GM18508 (cell line): ENCODE data around the gene BHLHE41.

Source experiments
- ATAC-seq: cut with Tn5 transposase; IDR thresholded peaks from one replicate; pipeline ENCODE4 v1.9.1; 2021; ENCODE audit warnings: moderate number of reproducible peaks; ENCODE audit not compliant: insufficient read depth, unreplicated experiment

The BHLHE41 gene

GRCh38 chr12:26124446-26125399 is at the start of gene BHLHE41:
BHLHE41 (minus strand) TSS chr12:26125037; CDS start chr12:26124779, 258 bp downstream.
- no peak for ATAC-seq

- ATAC-seq: no peak
These were observed 48.2 kb upstream of the BHLHE41 start for GRCh38 chr12:26172946-26173552.

GRCh38 chr12:26172539-26172938 is 47.7 kb upstream of the BHLHE41 start:
- no peak for ATAC-seq

GRCh38 chr12:26172013-26172412 is 47.2 kb upstream of the BHLHE41 start:
- no peak for ATAC-seq

GRCh38 chr12:26164118-26164517 is 39.3 kb upstream of the BHLHE41 start:
- no peak for ATAC-seq

- ATAC-seq: no peak
These were observed 38.1 kb upstream of the BHLHE41 start for GRCh38 chr12:26162905-26163304.

GRCh38 chr12:26162174-26162573 is 37.3 kb upstream of the BHLHE41 start:
- no peak for ATAC-seq

- ATAC-seq: no peak
These were observed 33.4 kb upstream of the BHLHE41 start for GRCh38 chr12:26158078-26158764.

- ATAC-seq: peak; percentile 1
These were observed 32.2 kb upstream of the BHLHE41 start for GRCh38 chr12:26157001-26157400.

GRCh38 chr12:26156201-26156871 is 31.5 kb upstream of the BHLHE41 start:
- ATAC-seq: peak; percentile 85

- no peak for ATAC-seq
These were observed 28.8 kb upstream of the BHLHE41 start for GRCh38 chr12:26153421-26154154.

GRCh38 chr12:26152507-26153102 is 27.8 kb upstream of the BHLHE41 start:
- no peak for ATAC-seq

GRCh38 chr12:26150736-26151450 is 26.1 kb upstream of the BHLHE41 start:
- ATAC-seq: no peak

GRCh38 chr12:26149968-26150500 is 25.2 kb upstream of the BHLHE41 start:
- no peak for ATAC-seq

- no peak for ATAC-seq
These were observed 23.5 kb upstream of the BHLHE41 start for GRCh38 chr12:26148291-26148690.

GRCh38 chr12:26143291-26143690 is 18.5 kb upstream of the BHLHE41 start:
- ATAC-seq: no peak

GRCh38 chr12:26138860-26139259 is 14.0 kb upstream of the BHLHE41 start:
- ATAC-seq: no peak

GRCh38 chr12:26136688-26137087 is 11.9 kb upstream of the BHLHE41 start:
- ATAC-seq: no peak
